Stomach smooth muscle (tissue), 2 donors: ENCODE measurements around the gene DIAPH3.

Experiments used
- H3K27ac ChIP-seq: one replicate; pipeline ENCODE4 v1.7.0; 2013; ENCODE audit warnings: mild to moderate bottlenecking, low read length, inconsistent platforms
- H3K27me3 ChIP-seq, 2 donors: one replicate each; pipeline ENCODE4 v1.7.0; 2013; ENCODE audit warnings: low read length in 2 of 2; ENCODE audit not compliant: insufficient read depth in 2 of 2, control insufficient read depth in 1 of 2
- H3K36me3 ChIP-seq, 2 donors: one replicate each; pipeline ENCODE4 v1.7.0; 2013; ENCODE audit warnings: low read length in 2 of 2; ENCODE audit not compliant: control insufficient read depth in 2 of 2, insufficient read depth in 2 of 2
- H3K4me1 ChIP-seq: one replicate; pipeline ENCODE4 v1.7.0; 2013; ENCODE audit warnings: low read length; ENCODE audit not compliant: control insufficient read depth, insufficient read depth
- H3K4me3 ChIP-seq, 2 donors: one replicate each; pipeline ENCODE4 v1.7.0; 2013; ENCODE audit warnings: low read length in 2 of 2
- H3K9ac ChIP-seq, 2 donors: one replicate each; pipeline ENCODE4 v1.7.0; 2013; ENCODE audit warnings: low read length in 2 of 2, mild to moderate bottlenecking in 1 of 2
- H3K9me3 ChIP-seq, 2 donors: one replicate each; pipeline ENCODE4 v1.7.0; 2013; ENCODE audit warnings: low read length in 2 of 2; ENCODE audit not compliant: control insufficient read depth in 2 of 2
- donor health status: healthy.
- donor health status: Pancreatic carcinoma.

Gene DIAPH3

GRCh38 chr13:59856281-59856810 is 307.4 kb downstream of the DIAPH3 start:
- no peaks in the 10 kb centered on the region for H3K36me3 ChIP-seq
- no peak overlapping the region for H3K4me3 ChIP-seq
- no peak overlapping the region for H3K9ac ChIP-seq
- no peaks in the 10 kb centered on the region for H3K27me3 ChIP-seq
- H3K4me1 ChIP-seq = no peaks in the 10 kb centered on the region
- no peaks in the 10 kb centered on the region for H3K9me3 ChIP-seq
- H3K27ac ChIP-seq = no peak overlapping the region

DNA sequence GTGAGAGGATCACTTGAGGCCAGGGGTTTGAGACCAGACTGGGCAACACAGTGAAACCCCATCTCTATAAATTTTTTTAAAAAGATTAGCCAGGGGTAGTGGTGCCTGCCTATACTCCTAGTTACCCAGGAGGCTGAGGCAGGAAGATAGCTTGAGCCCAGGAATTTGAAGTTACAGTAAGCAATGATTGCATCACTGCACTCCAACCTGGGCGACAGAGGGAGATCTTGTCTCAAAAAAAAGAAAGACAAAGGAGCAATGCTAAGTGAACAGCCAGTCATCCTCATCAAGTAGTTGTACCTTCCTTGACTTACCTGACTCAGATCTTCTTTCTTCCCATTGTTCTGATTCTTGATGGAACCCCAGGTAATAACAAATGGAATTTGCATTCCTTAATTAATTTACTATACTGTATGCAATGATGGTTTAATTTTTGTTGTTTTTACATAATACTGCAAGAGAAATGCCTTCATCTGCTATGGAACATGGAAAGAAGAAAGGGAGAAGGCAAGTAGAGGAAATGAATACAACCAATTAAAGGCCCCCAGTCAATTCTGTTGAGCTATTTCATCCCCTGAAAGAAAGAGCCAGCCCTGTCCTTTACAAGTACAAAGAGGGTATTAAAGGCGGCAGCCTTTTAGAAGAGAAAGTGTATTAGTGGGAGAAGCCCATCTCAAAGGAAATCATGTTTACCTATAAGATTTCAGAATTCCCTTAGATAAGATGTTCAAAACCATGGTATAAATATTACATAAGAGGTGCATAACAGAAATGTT is 316.7 kb downstream of the DIAPH3 start:
- H3K9me3 ChIP-seq = no peaks in the 10 kb centered on the region
- no peaks in the 10 kb centered on the region for H3K36me3 ChIP-seq
- H3K9ac ChIP-seq = no peak overlapping the region
- H3K27me3 ChIP-seq = no peaks in the 10 kb centered on the region
- H3K4me3 ChIP-seq = no peak overlapping the region
- no peak overlapping the region for H3K27ac ChIP-seq
- H3K4me1 ChIP-seq = no peaks in the 10 kb centered on the region

DNA sequence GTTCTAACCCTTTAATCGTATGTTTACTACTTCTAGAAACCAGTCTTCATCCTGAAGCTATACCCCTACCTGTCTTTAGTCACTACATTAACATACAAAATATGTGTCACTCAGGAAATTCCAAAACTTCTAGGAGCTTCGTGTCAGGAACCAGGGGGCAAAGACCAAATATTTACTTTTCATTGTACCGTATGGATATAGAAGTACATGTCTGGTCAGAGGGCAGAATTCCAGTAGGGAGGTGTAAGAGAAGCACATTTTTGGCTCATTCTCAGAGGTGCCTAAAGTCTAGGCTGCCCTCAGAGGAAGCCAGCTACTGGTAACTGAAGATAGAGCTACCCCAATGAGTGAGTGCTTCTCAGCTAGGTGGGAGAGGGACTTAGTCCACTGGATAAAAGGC is 320.7 kb downstream of the DIAPH3 start:
- Histone ChIP-seq H3K4me1 (no peaks in the 10 kb centered on the region), H3K4me3 (no peak overlapping the region), H3K27ac (no peak overlapping the region), H3K9ac (no peak overlapping the region), H3K36me3 (no peaks in the 10 kb centered on the region), H3K27me3 (no peaks in the 10 kb centered on the region), H3K9me3 (no peaks in the 10 kb centered on the region)

DNA sequence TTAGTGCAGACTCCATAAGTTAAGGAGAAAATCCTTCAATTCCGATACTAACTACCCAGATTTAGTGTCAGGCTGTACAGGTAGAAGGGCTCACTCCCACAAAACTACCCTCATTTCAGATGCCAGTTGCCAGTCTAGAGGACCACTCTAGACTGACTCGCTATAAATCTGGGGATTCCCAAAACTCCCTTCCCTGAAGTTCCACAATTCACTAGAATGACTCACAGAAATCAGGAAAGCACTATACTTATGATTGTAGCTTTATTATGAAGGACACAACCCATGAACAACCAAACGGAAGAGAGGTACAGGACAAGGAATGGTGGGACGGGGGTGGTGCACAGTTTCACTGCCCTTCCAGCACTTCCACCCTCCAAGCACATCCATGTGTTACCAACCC is 321.2 kb downstream of the DIAPH3 start:
- H3K27me3 ChIP-seq = no peaks in the 10 kb centered on the region
- no peak overlapping the region for H3K9ac ChIP-seq
- H3K27ac ChIP-seq = no peak overlapping the region
- no peaks in the 10 kb centered on the region for H3K36me3 ChIP-seq
- H3K9me3 ChIP-seq = no peaks in the 10 kb centered on the region
- H3K4me1 ChIP-seq = no peaks in the 10 kb centered on the region
- H3K4me3 ChIP-seq = no peak overlapping the region

DNA sequence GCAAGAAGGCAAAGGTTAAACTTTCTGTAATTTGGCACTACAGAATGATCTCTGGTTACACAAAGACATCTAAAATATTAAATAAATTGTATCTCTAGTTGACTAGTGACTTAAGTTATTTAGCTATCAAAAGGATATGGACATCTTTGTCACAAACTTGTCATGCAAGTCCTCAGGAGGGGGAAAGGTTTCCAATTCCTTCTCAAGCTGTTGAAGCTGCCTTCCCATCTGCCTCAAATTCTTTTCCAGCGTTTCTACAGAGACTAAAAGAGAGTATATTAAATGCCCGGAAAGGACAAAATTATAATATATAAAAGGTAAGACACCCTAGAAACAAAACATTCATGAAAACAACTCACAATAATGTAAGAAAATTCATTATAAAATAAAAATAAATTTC is 324.5 kb downstream of the DIAPH3 start:
- no peaks in the 10 kb centered on the region for H3K9me3 ChIP-seq
- no peak overlapping the region for H3K27ac ChIP-seq
- H3K9ac ChIP-seq = no peak overlapping the region
- H3K4me3 ChIP-seq = no peak overlapping the region
- no peaks in the 10 kb centered on the region for H3K4me1 ChIP-seq
- no peaks in the 10 kb centered on the region for H3K27me3 ChIP-seq
- no peaks in the 10 kb centered on the region for H3K36me3 ChIP-seq

DNA sequence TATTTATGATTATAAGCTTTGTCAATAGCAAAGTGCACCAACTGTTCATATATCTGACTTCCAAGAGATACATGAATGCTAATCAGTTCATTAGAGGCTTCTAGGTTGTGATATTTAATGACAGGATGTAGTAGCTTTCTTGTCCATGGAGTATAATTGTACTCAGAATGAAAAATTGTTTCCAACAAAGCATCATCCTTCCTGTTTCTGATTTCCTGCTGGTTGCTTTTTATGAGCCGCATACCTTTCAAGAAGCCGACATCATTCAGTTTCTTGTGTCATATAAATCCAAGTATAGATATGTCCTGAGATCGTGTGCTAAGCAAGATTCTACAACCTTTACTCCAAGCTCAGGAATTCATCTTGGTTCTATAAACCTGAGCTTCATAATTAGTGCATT is 326.6 kb downstream of the DIAPH3 start:
- Histone ChIP-seq H3K36me3 (no peaks in the 10 kb centered on the region), H3K27ac (no peak overlapping the region), H3K9ac (no peak overlapping the region), H3K4me3 (no peak overlapping the region), H3K4me1 (no peaks in the 10 kb centered on the region), H3K9me3 (no peaks in the 10 kb centered on the region), H3K27me3 (no peaks in the 10 kb centered on the region)

- no peaks in the 10 kb centered on the region for H3K9me3 ChIP-seq
- no peak overlapping the region for H3K27ac ChIP-seq
- H3K4me3 ChIP-seq = no peak overlapping the region
- no peaks in the 10 kb centered on the region for H3K36me3 ChIP-seq
- H3K27me3 ChIP-seq = no peaks in the 10 kb centered on the region
- H3K9ac ChIP-seq = no peak overlapping the region
- H3K4me1 ChIP-seq = no peaks in the 10 kb centered on the region
These were observed 328.2 kb downstream of the DIAPH3 start for GRCh38 chr13:59835569-59835968.

- H3K4me3 ChIP-seq = no peak overlapping the region
- H3K27me3 ChIP-seq = no peaks in the 10 kb centered on the region
- H3K9ac ChIP-seq = no peak overlapping the region
- H3K4me1 ChIP-seq = no peaks in the 10 kb centered on the region
- no peak overlapping the region for H3K27ac ChIP-seq
- H3K36me3 ChIP-seq = no peaks in the 10 kb centered on the region
- H3K9me3 ChIP-seq = no peaks in the 10 kb centered on the region
These were observed 328.9 kb downstream of the DIAPH3 start for GRCh38 chr13:59834801-59835200.

DNA sequence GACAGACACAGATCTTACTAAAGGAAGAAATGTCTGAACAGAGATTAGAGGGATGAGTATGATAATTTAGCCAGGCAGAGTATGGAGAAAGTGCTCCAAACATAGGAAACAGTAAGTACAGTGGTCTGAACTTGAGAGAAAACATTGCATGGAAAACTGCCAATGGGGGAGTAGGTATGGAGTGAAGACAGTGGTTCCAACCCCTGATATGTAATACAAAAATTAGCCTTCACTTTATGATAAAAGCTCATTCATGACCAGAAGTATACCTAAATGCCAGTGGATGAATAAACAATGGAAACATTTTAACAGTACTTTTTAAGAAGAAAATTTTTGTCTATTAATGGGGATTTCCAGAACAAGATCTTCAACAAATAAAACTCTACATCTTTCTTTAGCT is 334.0 kb downstream of the DIAPH3 start:
- H3K27me3 ChIP-seq = no peaks in the 10 kb centered on the region
- H3K4me1 ChIP-seq = no peaks in the 10 kb centered on the region
- no peak overlapping the region for H3K4me3 ChIP-seq
- H3K9me3 ChIP-seq = no peaks in the 10 kb centered on the region
- H3K9ac ChIP-seq = no peak overlapping the region
- no peaks in the 10 kb centered on the region for H3K36me3 ChIP-seq
- no peak overlapping the region for H3K27ac ChIP-seq

- H3K27ac ChIP-seq = no peak overlapping the region
- no peak overlapping the region for H3K4me3 ChIP-seq
- H3K9ac ChIP-seq = no peak overlapping the region
- H3K9me3 ChIP-seq = no peaks in the 10 kb centered on the region
- H3K27me3 ChIP-seq = no peaks in the 10 kb centered on the region
- H3K4me1 ChIP-seq = no peaks in the 10 kb centered on the region
- no peaks in the 10 kb centered on the region for H3K36me3 ChIP-seq
These were observed 340.2 kb downstream of the DIAPH3 start for GRCh38 chr13:59823486-59823885.

DNA sequence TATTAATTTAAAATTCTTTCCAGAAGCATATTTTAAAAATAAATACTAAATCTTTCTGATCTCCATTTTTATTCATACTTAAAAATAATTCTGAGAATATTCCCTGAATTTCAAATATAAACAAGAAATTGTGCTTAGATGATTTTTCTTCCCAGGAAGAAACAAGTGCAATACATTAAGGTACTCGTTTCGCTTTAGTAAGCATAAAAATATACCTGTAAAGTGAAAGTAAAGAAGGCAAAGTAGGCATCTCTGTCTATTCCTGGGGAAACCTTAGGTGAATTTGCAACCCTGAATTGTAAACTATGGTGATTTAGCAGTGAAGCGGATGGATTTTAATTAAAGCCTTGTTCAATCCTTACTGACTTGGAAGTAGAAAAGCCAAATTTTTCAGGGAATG is 354.2 kb downstream of the DIAPH3 start:
- Histone ChIP-seq H3K9me3 (no peaks in the 10 kb centered on the region), H3K27ac (no peak overlapping the region), H3K4me1 (no peaks in the 10 kb centered on the region), H3K9ac (no peak overlapping the region), H3K36me3 (no peaks in the 10 kb centered on the region), H3K4me3 (no peak overlapping the region), H3K27me3 (no peaks in the 10 kb centered on the region)
